Activated CD4-positive, alpha-beta T cell treated with anti-CD3 and anti-CD28 coated beads for 36 hours (primary cell): ENCODE data around the gene MS4A6E. TPM values are rescaled to one million over a fixed set of nuclear protein-coding genes. Genes with fewer than 3 reads are reported as not detected.
A peak's percentile ranks its signal among the peaks of the same experiment; 100 is the strongest.
"Not testable (repeated sequence)": the region's sequence is repeated elsewhere in the genome, so short reads cannot be mapped to it uniquely, and the experiment has no call there.

Experiments
- ATAC-seq: fragments of 200-7000 bp; cut with Tn5 transposase; one replicate; pipeline ENCODE4 v1.10.0; 2021; ENCODE audit warnings: mild to moderate bottlenecking, moderate library complexity
- CTCF ChIA-PET: fragments of 350-600 bp; sonication (Branson Sonifier 250); formaldehyde crosslinking; loops from one replicate; lab custom pipeline; 2021; ENCODE audit warnings: antibody characterized with exemption; lab: Charles Lee
- POLR2A ChIA-PET: fragments of 350-600 bp; sonication (Branson Sonifier 250); formaldehyde crosslinking; loops from one replicate; lab custom pipeline; 2021; ENCODE audit warnings: antibody characterized with exemption, inconsistent platforms; lab: Charles Lee
- DNase-seq: peaks from one replicate; pipeline ENCODE4 v3.0.0-alpha.2; 2020
- H3K27ac Mint-ChIP-seq: one replicate; pipeline ENCODE4 v1.8.0; 2021; ENCODE audit warnings: mixed read lengths
- H3K27me3 Mint-ChIP-seq: one replicate; pipeline ENCODE4 v1.8.0; 2021; ENCODE audit warnings: mixed read lengths
- H3K36me3 Mint-ChIP-seq: one replicate; pipeline ENCODE4 v1.8.0; 2021; ENCODE audit warnings: low read depth, mixed read lengths
- H3K4me1 Mint-ChIP-seq: one replicate; pipeline ENCODE4 v1.8.0; 2021; ENCODE audit warnings: mixed read lengths
- H3K4me3 Mint-ChIP-seq: one replicate; pipeline ENCODE4 v1.8.0; 2021; ENCODE audit warnings: mild to moderate bottlenecking, moderate library complexity, mixed read lengths
- H3K9me3 Mint-ChIP-seq: one replicate; pipeline ENCODE4 v1.8.0; 2021; ENCODE audit warnings: low read depth, mixed read lengths
- intact Hi-C, 2 experiments: fragments of 100-400 bp; cut with DNase I in 1 of 2; cut with micrococcal nuclease in 1 of 2; formaldehyde crosslinking; loops; one replicate each; pipeline versions ENCODE4 v1.14.2 to v1.15.1; 2022 to 2024; cut with DNase I, micrococcal nuclease
- total RNA-seq, 2 experiments: library from RNA; stranded (reverse); gene quantifications; one replicate each; pipeline ENCODE4 v1.2.3, GENCODE V29; 2021

The MS4A6E gene
- total RNA-seq, 2 experiments from 2014 or later: not detected

DNA sequence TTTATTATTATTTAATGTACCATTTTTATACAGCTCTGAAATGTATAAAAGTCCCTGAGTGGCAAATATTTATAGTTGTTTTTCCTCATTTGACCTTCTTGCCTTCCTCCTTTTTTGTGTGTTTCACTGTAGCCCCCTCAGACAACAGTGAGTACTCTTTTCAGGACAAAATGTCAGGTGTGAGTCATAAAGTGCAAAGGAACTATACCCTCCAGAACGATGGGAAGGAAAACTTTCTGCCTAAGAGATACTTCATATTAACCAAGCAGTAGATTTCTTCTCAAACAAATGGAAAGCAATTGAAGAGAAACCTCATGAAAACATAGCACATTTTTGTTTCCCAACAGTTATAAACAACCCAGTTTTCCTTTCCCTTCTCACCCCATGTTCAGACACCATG lies 35.2 kb downstream of the MS4A6E start:
- Mint-ChIP-seq H3K27ac (no peak overlapping the region), H3K4me1 (no peaks in the 10 kb centered on the region), H3K36me3 (no peaks in the 10 kb centered on the region), H3K9me3 (no peaks in the 10 kb centered on the region), H3K4me3 (no peak overlapping the region), H3K27me3 (peaks cover 29% of the 10 kb centered on the region)
- ATAC-seq (no peak), DNase-seq (no peak)
- CTCF ChIA-PET: interaction anchor here (0.6 to 2.4 kb wide), 7 partner anchors 16 to 270 kb away, joined by 3 to 28 read pairs (median 5); partner anchors contain the start of gene MS4A7
- POLR2A ChIA-PET: no interaction called here
- intact Hi-C loops: loop anchor here in 1 of 2 experiments (5.0 kb wide), 1 partner anchor 270 kb away; no protein-coding TSS in a partner anchor

DNA sequence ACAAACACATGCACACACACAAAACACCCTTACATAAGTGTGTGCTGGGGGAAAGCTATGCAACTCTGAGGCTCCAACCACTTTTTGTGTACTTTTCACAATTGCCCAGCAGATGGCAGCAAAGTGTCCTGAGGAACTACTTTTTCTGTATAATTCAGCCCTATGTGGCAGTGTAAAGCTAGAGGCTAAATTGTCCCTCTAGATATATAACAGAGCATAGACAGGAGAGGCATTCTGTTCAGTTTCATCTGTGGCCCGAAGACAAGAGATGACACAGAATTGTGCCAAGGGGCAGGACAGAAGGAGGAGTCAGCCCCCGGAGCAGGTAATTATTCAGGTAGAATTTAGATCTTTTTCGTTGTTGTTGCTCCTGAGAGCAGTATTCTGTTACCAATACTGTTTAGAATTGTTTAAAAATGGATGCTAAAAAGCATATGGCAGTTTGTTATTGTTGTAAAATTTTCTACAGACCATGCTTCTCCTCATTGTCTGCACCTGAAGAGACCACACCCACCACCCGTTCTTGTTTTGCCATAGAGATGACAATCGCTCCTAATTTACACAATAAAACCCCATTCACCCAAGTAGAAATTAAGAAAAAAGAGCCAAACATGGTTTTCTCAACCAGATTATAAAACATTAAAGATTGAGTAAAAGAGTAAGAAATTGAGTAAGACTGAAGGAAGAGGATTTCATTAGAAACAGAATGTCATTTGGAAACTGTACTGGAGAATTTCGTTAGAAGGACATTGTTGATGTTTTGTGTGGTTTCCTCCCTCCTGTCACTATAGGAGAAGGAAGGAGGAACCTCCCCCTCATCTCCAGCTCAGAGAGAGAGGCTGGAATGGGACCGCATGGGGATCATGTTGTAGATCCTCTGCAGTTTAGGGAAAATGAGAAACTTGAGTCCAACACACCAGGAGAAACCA lies 36.8 kb downstream of the MS4A6E start:
- peaks cover 4% of the 10 kb centered on the region for H3K4me1 Mint-ChIP-seq
- peak; percentile 69 for ATAC-seq
- CTCF ChIA-PET: interaction anchor here (0.6 to 2.9 kb wide), 27 partner anchors 8 to 445 kb away, joined by 3 to 28 read pairs (median 4); partner anchors contain the start of gene MS4A7

DNA sequence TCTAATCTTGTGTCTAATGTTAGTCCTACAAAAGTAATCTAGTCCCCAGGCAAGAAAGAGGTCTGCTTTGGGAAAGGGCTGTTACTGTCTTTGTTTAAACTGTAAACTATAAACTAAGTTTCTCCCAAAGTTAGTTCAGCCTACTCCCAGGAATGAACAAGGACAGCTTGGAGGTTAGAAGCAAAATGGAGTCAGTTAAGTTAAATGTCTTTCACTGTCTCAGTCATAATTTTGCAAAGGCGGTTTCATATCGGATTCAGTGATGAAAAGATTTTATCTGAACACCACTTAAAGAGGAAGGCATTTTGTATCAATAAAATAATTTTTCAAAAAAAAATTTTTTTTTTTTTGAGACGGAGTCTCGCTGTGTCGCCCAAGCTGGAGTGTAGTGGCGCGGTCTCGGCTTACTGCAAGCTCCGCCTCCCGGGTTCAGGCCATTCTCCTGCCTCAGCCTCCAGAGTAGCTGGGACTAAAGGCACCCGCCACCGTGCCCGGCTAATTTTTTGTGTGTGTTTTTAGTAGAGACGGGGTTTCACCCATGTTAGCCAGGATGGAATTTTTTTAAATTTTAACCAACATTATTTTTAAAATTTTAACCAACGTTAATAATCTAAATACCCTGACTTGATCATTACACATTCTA lies 39.3 kb downstream of the MS4A6E start:
- peaks cover 48% of the 10 kb centered on the region for H3K27me3 Mint-ChIP-seq
- POLR2A ChIA-PET, ATAC-seq, H3K4me1 Mint-ChIP-seq, DNase-seq, H3K4me3 Mint-ChIP-seq, H3K27ac Mint-ChIP-seq, H3K9me3 Mint-ChIP-seq, H3K36me3 Mint-ChIP-seq: not testable (repeated sequence)
- CTCF ChIA-PET: interaction anchor here (0.6 to 1.7 kb wide), 8 partner anchors 19 to 877 kb away, joined by 3 to 7 read pairs (median 4); no protein-coding TSS in a partner anchor
- intact Hi-C loops: loop anchor here in 1 of 2 experiments (2.0 kb wide), 1 partner anchor 58 kb away; no protein-coding TSS in a partner anchor

More for the DNA sequence above, 36.8 kb downstream of the MS4A6E start:
- no peaks in the 10 kb centered on the region for H3K9me3 Mint-ChIP-seq
- peaks cover 35% of the 10 kb centered on the region for H3K27me3 Mint-ChIP-seq
- no peak overlapping the region for H3K4me3 Mint-ChIP-seq
- DNase-seq: peak; percentile 74
- H3K27ac Mint-ChIP-seq: no peak overlapping the region
- POLR2A ChIA-PET: interaction anchor here (0.6 kb wide), 1 partner anchor 317 kb away, joined by 3 read pairs; no protein-coding TSS in a partner anchor
- intact Hi-C loops: loop anchor here (1.0 to 5.0 kb wide), 3 partner anchors 122 to 268 kb away; no protein-coding TSS in a partner anchor
- no peaks in the 10 kb centered on the region for H3K36me3 Mint-ChIP-seq

DNA sequence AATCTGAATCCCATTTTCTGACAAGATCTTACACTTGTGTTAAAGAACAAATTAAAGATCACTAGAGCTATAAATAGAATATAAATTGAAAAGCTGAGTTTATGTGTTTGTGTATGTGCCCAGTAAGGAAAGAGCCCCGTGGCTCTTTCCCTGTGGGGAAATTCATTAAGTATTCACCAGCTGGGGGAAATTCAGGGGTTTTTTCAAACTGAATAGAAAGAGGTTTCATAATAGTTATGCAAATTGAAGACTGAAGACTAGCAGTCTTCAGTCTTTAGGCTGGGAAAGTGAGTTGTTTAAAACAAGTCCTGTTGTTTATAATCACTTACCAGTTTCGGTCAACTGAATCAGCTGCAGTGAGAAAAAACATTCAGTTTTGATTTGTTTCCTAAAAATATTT lies 40.0 kb downstream of the MS4A6E start:
- H3K27me3 Mint-ChIP-seq: peaks cover 52% of the 10 kb centered on the region
- H3K36me3 Mint-ChIP-seq: no peaks in the 10 kb centered on the region
- peaks cover 4% of the 10 kb centered on the region for H3K4me1 Mint-ChIP-seq
- no peaks in the 10 kb centered on the region for H3K9me3 Mint-ChIP-seq
- H3K27ac Mint-ChIP-seq: no peak overlapping the region
- ChIA-PET POLR2A (no interaction called here), CTCF (interaction anchor here (0.6 to 1.6 kb wide), 6 partner anchors 22 to 878 kb away, joined by 3 to 5 read pairs (median 3); no protein-coding TSS in a partner anchor)
- DNase-seq (peak; percentile 7), ATAC-seq (peak; percentile 84)
- intact Hi-C loops: loop anchor here in 1 of 2 experiments (2.0 kb wide), 1 partner anchor 58 kb away; no protein-coding TSS in a partner anchor
- no peak overlapping the region for H3K4me3 Mint-ChIP-seq

DNA sequence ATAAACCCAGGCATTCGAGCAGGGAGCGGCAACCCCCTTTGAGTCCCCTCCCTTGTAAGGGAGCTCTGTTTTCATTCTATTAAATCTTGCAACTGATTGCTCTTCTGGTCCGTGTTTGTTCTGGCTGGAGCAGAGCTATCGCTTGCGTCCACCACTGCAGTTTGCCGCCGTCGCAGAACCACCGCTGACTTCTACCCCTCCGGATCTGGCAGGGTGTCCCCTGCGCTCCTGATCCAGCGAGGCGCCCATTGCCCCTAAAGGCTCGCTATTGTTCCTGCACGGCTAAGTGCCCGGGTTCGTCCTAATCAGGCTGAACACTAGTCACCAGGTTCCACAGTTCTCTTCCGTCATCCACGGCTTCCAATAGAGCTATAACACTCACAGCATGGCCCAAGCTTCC lies 40.8 kb downstream of the MS4A6E start:
- intact Hi-C loops: loop anchor here in 1 of 2 experiments (2.0 kb wide), 1 partner anchor 59 kb away; no protein-coding TSS in a partner anchor
- DNase-seq (no peak), ATAC-seq (no peak)
- Mint-ChIP-seq H3K9me3 (no peaks in the 10 kb centered on the region), H3K4me1 (peaks cover 4% of the 10 kb centered on the region), H3K36me3 (no peaks in the 10 kb centered on the region), H3K27me3 (peaks cover 52% of the 10 kb centered on the region), H3K27ac (no peak overlapping the region), H3K4me3 (no peak overlapping the region)
- ChIA-PET CTCF (interaction anchor here (0.8 to 1.6 kb wide), 4 partner anchors 15 to 250 kb away, joined by 3 to 5 read pairs (median 4); no protein-coding TSS in a partner anchor), POLR2A (no interaction called here)

DNA sequence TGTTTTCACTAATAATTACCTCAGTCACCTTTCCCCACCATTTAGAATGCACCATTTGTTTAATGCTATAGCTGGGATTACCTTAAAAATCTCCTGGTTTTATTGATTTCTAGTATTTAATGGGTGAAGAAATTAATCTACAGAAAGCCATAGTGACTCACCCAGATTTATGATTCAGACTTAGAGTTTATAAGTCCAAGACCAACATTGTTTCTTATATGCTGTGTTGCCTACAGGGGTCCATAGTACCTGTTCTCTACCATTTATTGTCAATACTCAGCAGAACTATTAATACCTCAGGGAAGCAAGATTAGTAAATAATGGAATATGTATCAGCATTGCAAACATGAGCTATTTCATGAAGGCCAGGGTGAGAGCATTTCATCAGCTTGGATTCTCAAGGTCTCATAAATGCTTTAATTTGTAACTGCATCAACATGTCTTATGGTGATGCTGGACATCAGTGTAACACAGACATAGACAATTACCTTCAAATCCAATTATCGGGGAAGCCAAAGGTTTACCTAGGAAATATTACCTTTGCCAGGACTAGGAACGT lies 43.3 kb downstream of the MS4A6E start:
- ATAC-seq (no peak), DNase-seq (no peak)
- ChIA-PET POLR2A (no interaction called here), CTCF (interaction anchor here (1.4 to 1.9 kb wide), 2 partner anchors 25 to 117 kb away, joined by 5 read pairs; no protein-coding TSS in a partner anchor)
- no peaks in the 10 kb centered on the region for H3K36me3 Mint-ChIP-seq
- no peak overlapping the region for H3K4me3 Mint-ChIP-seq
- H3K4me1 Mint-ChIP-seq: peaks cover 4% of the 10 kb centered on the region
- peaks cover 32% of the 10 kb centered on the region for H3K27me3 Mint-ChIP-seq
- no peaks in the 10 kb centered on the region for H3K9me3 Mint-ChIP-seq
- no peak overlapping the region for H3K27ac Mint-ChIP-seq
- intact Hi-C loops: no loop called here

DNA sequence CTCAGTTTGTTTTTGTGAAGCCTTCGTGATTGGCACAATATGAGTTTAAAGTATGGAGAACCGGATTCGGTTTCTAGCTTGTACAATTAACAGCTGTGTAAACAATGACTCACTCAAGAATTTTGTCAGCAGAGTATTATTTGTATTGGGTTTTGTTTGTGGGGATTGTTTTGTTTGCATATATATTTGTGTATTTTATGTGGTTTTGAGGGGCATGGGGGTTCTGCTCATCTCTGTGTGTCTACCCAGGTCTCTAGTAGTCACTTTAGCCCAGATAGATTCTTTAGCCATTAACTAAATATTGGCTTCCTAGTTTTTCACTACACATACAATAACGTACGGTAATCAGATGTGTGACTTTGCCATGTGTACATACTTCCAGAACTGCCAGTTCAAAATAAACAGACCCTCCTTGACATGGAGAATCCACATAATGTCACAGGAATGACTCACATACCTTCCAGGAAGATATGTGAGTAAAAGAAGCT lies 43.8 kb downstream of the MS4A6E start:
- POLR2A ChIA-PET: no interaction called here
- ATAC-seq: no peak
- CTCF ChIA-PET: interaction anchor here (0.7 to 1.4 kb wide), 2 partner anchors 9 to 26 kb away, joined by 3 to 5 read pairs; no protein-coding TSS in a partner anchor
- intact Hi-C loops: no loop called here
- H3K9me3 Mint-ChIP-seq: no peaks in the 10 kb centered on the region
- no peak overlapping the region for H3K27ac Mint-ChIP-seq
- H3K4me3 Mint-ChIP-seq: no peak overlapping the region
- H3K27me3 Mint-ChIP-seq: peaks cover 31% of the 10 kb centered on the region
- peaks cover 4% of the 10 kb centered on the region for H3K4me1 Mint-ChIP-seq
- DNase-seq: no peak
- H3K36me3 Mint-ChIP-seq: no peaks in the 10 kb centered on the region

DNA sequence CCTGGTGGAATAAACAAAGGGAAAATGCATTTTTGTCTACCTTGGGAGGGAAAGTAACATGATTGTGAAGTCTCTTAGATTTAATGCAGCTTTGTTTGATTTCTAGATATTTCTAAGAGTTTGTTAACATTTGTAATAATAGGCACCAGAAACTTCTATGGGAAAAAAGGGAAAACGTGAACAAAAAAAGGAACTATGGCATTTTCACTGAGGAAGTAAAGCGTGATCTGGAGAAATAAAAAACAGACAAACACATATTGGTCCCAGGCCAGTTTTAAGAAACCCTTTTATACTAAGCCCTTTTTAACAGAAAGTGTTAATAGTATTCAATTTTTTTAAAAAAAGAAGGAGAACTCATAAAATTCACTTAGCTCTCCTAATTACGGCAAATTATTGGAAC lies 44.3 kb downstream of the MS4A6E start:
- Mint-ChIP-seq H3K9me3 (no peaks in the 10 kb centered on the region), H3K27ac (no peak overlapping the region), H3K4me1 (peaks cover 4% of the 10 kb centered on the region), H3K27me3 (peaks cover 26% of the 10 kb centered on the region), H3K4me3 (no peak overlapping the region), H3K36me3 (no peaks in the 10 kb centered on the region)
- intact Hi-C loops: no loop called here
- ATAC-seq (no peak), DNase-seq (no peak)
- POLR2A ChIA-PET: no interaction called here
- CTCF ChIA-PET: interaction anchor here (0.7 to 1.5 kb wide), 3 partner anchors 8 to 26 kb away, joined by 3 to 5 read pairs (median 4); no protein-coding TSS in a partner anchor

DNA sequence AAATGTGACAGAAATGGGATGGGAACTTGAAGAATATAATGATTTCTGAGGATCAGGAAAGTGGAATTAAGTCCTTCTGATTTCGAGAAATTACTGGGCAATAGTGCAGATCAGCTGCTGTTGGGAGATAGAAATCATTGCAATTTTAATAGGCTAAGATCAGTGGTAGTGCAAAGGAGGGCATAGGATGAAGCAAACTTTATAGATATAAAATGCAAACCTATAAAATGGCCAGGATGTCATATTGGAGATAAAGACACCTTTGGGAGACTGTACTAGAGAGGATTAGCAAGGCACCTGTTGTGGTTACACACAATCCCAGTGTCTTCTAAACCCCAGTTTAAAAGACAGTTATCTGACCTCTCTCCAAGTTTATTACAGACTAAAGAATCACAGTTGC lies 44.8 kb downstream of the MS4A6E start:
- peaks cover 4% of the 10 kb centered on the region for H3K4me1 Mint-ChIP-seq

DNA sequence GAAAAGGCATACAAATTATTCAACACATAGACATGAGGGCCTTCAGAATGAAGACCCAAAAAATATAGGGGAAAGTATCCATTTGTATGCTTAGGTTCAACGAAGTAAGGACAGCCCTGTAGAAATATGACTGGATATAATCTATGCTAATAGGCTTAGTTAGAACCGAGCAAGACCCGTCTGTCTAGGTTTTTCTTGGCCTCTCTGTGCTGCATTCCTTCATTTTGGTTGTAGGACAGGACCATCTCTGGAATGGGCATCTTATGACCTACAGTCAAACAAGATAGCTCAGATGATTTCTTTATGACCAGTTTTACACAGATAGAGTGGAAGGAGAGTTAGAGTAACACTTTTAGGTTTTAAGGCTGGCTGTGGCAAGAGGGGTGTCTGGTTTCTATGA lies 45.7 kb downstream of the MS4A6E start:
- Mint-ChIP-seq H3K36me3 (no peaks in the 10 kb centered on the region), H3K4me3 (no peak overlapping the region), H3K27me3 (peaks cover 25% of the 10 kb centered on the region), H3K9me3 (no peaks in the 10 kb centered on the region), H3K27ac (no peak overlapping the region), H3K4me1 (peaks cover under 1% of the 10 kb centered on the region)
- ChIA-PET POLR2A (no interaction called here), CTCF (interaction anchor here (1.5 kb wide), 1 partner anchor 9 kb away, joined by 4 read pairs; no protein-coding TSS in a partner anchor)
- no peak for ATAC-seq
- no peak for DNase-seq
- intact Hi-C loops: no loop called here

More for the DNA sequence above, 44.8 kb downstream of the MS4A6E start:
- intact Hi-C loops: no loop called here
- ATAC-seq (no peak), DNase-seq (no peak)
- ChIA-PET POLR2A (no interaction called here), CTCF (interaction anchor here (1.5 kb wide), 1 partner anchor 8 kb away, joined by 4 read pairs; no protein-coding TSS in a partner anchor)
- no peak overlapping the region for H3K4me3 Mint-ChIP-seq
- no peaks in the 10 kb centered on the region for H3K9me3 Mint-ChIP-seq
- H3K27ac Mint-ChIP-seq: no peak overlapping the region
- H3K36me3 Mint-ChIP-seq: no peaks in the 10 kb centered on the region
- H3K27me3 Mint-ChIP-seq: peaks cover 26% of the 10 kb centered on the region
